GM12878 (cell line): ENCODE measurements around the gene CFAP74. TPM values are rescaled to one million over a fixed set of nuclear protein-coding genes. Genes with fewer than 3 reads are reported as not detected.

Experiments
- ATAC-seq: fragments of 200-7000 bp; cut with Tn5 transposase; 3 replicates; pipeline ENCODE4 v1.9.1; 2020; ENCODE audit warnings: mild to moderate bottlenecking, moderate library complexity
- BruUV-seq: library from RNA; stranded (reverse); fragments of 400-500 nt; replicated peaks from 2 replicates; lab custom pipeline; 2021; lab: Mats Ljungman, UMichigan
- CTCF ChIA-PET: fragments of 300-600 bp; sonication (Branson Sonifier 250); formaldehyde crosslinking; extraction: SDS; loops from one replicate; lab custom pipeline; 2021; ENCODE audit warnings: inconsistent platforms; lab: Yijun Ruan, JAX
- POLR2A ChIA-PET: fragments of 350-600 bp; formaldehyde crosslinking; extraction: SDS; loops from one replicate; lab custom pipeline; 2021; ENCODE audit warnings: inconsistent platforms; lab: Charles Lee
- RAD21 ChIA-PET: fragments of 300-600 bp; sonication (Branson Sonifier 250); formaldehyde crosslinking; loops from one replicate; lab custom pipeline; 2023; ENCODE audit warnings: antibody characterized with exemption; ENCODE audit not compliant: unreplicated experiment; lab: Charles Lee
- SMC1A ChIA-PET: fragments of 300-600 bp; sonication (Branson Sonifier 250); formaldehyde crosslinking; loops from one replicate; lab custom pipeline; 2023; ENCODE audit not compliant: unreplicated experiment, uncharacterized antibody; lab: Charles Lee
- DNase-seq: peaks from one replicate; pipeline ENCODE4 v3.0.0-alpha.2; 2011; ENCODE audit warnings: low read depth, low spot score
- FAIRE-seq: peaks from 3 replicates; lab custom pipeline; 2011; peaks lifted over from hg19 to GRCh38; lab: Jason Lieb, UNC
- H2AFZ ChIP-seq: 2 replicates; pipeline ENCODE4 v1.6.0; 2011; ENCODE audit warnings: low read depth, low read length, control low read depth; ENCODE audit not compliant: control insufficient read depth
- H3K27ac ChIP-seq: 2 replicates; pipeline ENCODE4 v1.5.1; 2011; ENCODE audit warnings: control low read depth; ENCODE audit not compliant: control insufficient read depth, insufficient read depth
- H3K27me3 ChIP-seq, 2 experiments: replicated peaks in 1 of 2; 2 replicates each; pipeline versions ENCODE4 v1.6.0 to v1.6.1; 2011; ENCODE audit warnings: low read length in 1 of 2; ENCODE audit not compliant: control insufficient read depth in 2 of 2, insufficient read depth in 2 of 2
- H3K36me3 ChIP-seq, 2 experiments: 2 replicates each; pipeline ENCODE4 v1.5.1; 2011; ENCODE audit warnings: low read length in 1 of 2; ENCODE audit not compliant: control insufficient read depth in 2 of 2, insufficient read depth in 2 of 2
- H3K4me1 ChIP-seq: 2 replicates; pipeline ENCODE4 v1.6.1; 2011; ENCODE audit warnings: mild to moderate bottlenecking, low read length, moderate library complexity, mixed read lengths; ENCODE audit not compliant: control insufficient read depth, insufficient read depth
- H3K4me2 ChIP-seq: 2 replicates; pipeline ENCODE4 v1.6.0; 2011; ENCODE audit warnings: control low read depth; ENCODE audit not compliant: control insufficient read depth, insufficient read depth
- H3K4me3 ChIP-seq: fragments of 200-600 bp; sonication (generic); 2 replicates; pipeline ENCODE4 v1.5.1; 2016
- H3K79me2 ChIP-seq: 2 replicates; pipeline ENCODE4 v1.6.0; 2011; ENCODE audit warnings: low read length; ENCODE audit not compliant: control insufficient read depth, insufficient read depth
- H3K9ac ChIP-seq: 2 replicates; pipeline ENCODE4 v1.8.0; 2011; ENCODE audit warnings: low read length, control low read depth, mixed read lengths; ENCODE audit not compliant: control insufficient read depth, insufficient read depth
- H3K9me3 ChIP-seq: replicated peaks from 3 replicates; pipeline ENCODE4 v1.5.1; 2011; ENCODE audit warnings: mild to moderate bottlenecking, low read length; ENCODE audit not compliant: control insufficient read depth, insufficient read depth
- H4K20me1 ChIP-seq: 2 replicates; pipeline ENCODE4 v1.6.0; 2011; ENCODE audit not compliant: control insufficient read depth, insufficient read depth
- BRCA1 ChIP-seq: IDR thresholded peaks from 2 replicates; pipeline ENCODE4 v1.6.1; 2011; ENCODE audit warnings: low read depth, low read length, improper control_type of control experiment
- EZH2 ChIP-seq: IDR thresholded peaks from 2 replicates; pipeline ENCODE4 v1.6.1; 2012; ENCODE audit warnings: low read depth, mild to moderate bottlenecking, control low read depth, inconsistent platforms, low read length, borderline replicate concordance; ENCODE audit not compliant: control insufficient read depth
- FOS ChIP-seq: IDR thresholded peaks from 3 replicates; pipeline ENCODE4 v1.6.1; 2011; ENCODE audit warnings: borderline replicate concordance; ENCODE audit not compliant: insufficient read length; ENCODE audit errors: extremely low read depth
- JUNB ChIP-seq: IDR thresholded peaks from 2 replicates; pipeline ENCODE4 v1.6.1; 2016; ENCODE audit warnings: antibody characterized with exemption, mild to moderate bottlenecking
- NKRF ChIP-seq: fragments of 450-650 bp; conservative IDR thresholded peaks from 2 replicates; pipeline ENCODE4 v1.6.1; 2017; ENCODE audit warnings: mild to moderate bottlenecking, moderate library complexity
- RCOR1 ChIP-seq: conservative IDR thresholded peaks from 2 replicates; pipeline ENCODE4 v1.6.1; 2012; ENCODE audit warnings: low read depth, low read length, improper control_type of control experiment
- SMAD5 ChIP-seq: IDR thresholded peaks from 2 replicates; pipeline ENCODE4 v1.6.1; 2016; ENCODE audit warnings: antibody characterized with exemption, low read depth
- TAF1 ChIP-seq: IDR thresholded peaks from 2 replicates; pipeline ENCODE4 v1.6.1; 2011; ENCODE audit warnings: mild to moderate bottlenecking, low read depth, low read length, borderline replicate concordance
- ZNF592 ChIP-seq: fragments of 450-650 bp; IDR thresholded peaks from 2 replicates; pipeline ENCODE4 v1.6.1; 2017; ENCODE audit warnings: mild to moderate bottlenecking, moderate library complexity
- ZNF687 ChIP-seq: fragments of 450-650 bp; IDR thresholded peaks from 2 replicates; pipeline ENCODE4 v1.6.1; 2017; ENCODE audit warnings: mild to moderate bottlenecking, moderate library complexity
- WGBS: methylation state at CpG from one replicate; pipeline ENCODE4 v1.1.6; 2016; ENCODE audit warnings: low lambda C conversion rate; ENCODE audit not compliant: insufficient replicate concordance, insufficient coverage; ENCODE audit errors: missing lambda C conversion rate; 5-methylcytosine and 5-hydroxymethylcytosine counted together
- in situ Hi-C: fragments of 300-500 bp; cut with MboI; formaldehyde crosslinking; loops from 9 replicates; pipeline ENCODE4 v1.14.3; 2018; ENCODE audit warnings: mixed read lengths
- intact Hi-C: fragments of 100-400 bp; cut with micrococcal nuclease; formaldehyde crosslinking; loops from one replicate; pipeline ENCODE4 v1.14.2; 2022; ENCODE audit not compliant: unreplicated experiment
- polyA plus RNA-seq, 11 experiments: library from polyadenylated mRNA; depleted of rRNA in 4 of 11; unstranded in 6 of 11; stranded (reverse) in 5 of 11; fragments of >200 nt; fragmentation: Nextera tagmentation in 4 of 11; fragmentation: Illumina TruSeq in 1 of 11; extraction: Ambion mirVana in 4 of 11; extraction: Trizol in 1 of 11; gene quantifications; 1 replicate in 1 of 11; 2 replicates in 10 of 11; pipeline versions ENCODE4 v1.2.1 to v1.2.3, GENCODE V29; 2011 to 2016; ENCODE audit warnings: inconsistent platforms in 2 of 11, missing spikeins in 2 of 11, low read depth in 1 of 11
- total RNA-seq, 4 experiments: library from RNA; depleted of rRNA in 3 of 4; stranded (reverse); fragments of >200 nt in 3 of 4; fragmentation: Illumina TruSeq in 1 of 4; extraction: Trizol in 1 of 4; gene quantifications; 2 replicates each; pipeline versions ENCODE4 v1.2.1 to v1.2.3, GENCODE V29; 2013 to 2021

Gene CFAP74
- total and polyA plus RNA-seq, 10 of the 15 experiments (the other 5 are each of a cell fraction or from before 2014, with no cell fraction given), result 0.01 TPM; not detected in 9

GRCh38 chr1:1973716-1974642, 29.6 kb downstream of the CFAP74 start:
- in situ Hi-C loops, result loop anchor here (25.0 kb wide), 1 partner anchor 813 kb away; no protein-coding TSS in a partner anchor
- FAIRE-seq, result no peak
- SMC1A ChIA-PET, result no interaction called here

More at GRCh38 chr1:1973716-1974642, 29.6 kb downstream of the CFAP74 start:
- intact Hi-C loops, result no loop called here
- Histone ChIP-seq H3K27ac (no peak overlapping the region), H2AFZ (no peak overlapping the region), H4K20me1 (no peaks in the 10 kb centered on the region), H3K4me2 (no peak overlapping the region), H3K9me3 (no peaks in the 10 kb centered on the region; the same call in 2 of the 3 replicates), H3K36me3 (no peaks in the 10 kb centered on the region), H3K27me3 (no peaks in the 10 kb centered on the region), H3K4me1 (no peaks in the 10 kb centered on the region), H3K9ac (no peak overlapping the region), H3K79me2 (no peaks in the 10 kb centered on the region), H3K4me3 (no peak overlapping the region)
- no TSS peak for BruUV-seq
- no peak for TF ChIP-seq ZNF592
- TF ChIP-seq JUNB, result no peak
- no peak for TF ChIP-seq NKRF
- no peak for TF ChIP-seq EZH2
- TF ChIP-seq RCOR1, result no peak
- TF ChIP-seq ZNF687, result no peak
- no peak for TF ChIP-seq SMAD5
- no peak for TF ChIP-seq FOS
- no peak for TF ChIP-seq BRCA1
- TF ChIP-seq TAF1, result no peak
- RAD21 ChIA-PET, result no interaction called here
- no peak for DNase-seq
- ATAC-seq, result no peak
- POLR2A ChIA-PET, result no interaction called here
- 47% methylated on average over 33 of the region's 34 CpGs for WGBS
- CTCF ChIA-PET, result no interaction called here
